Stomach smooth muscle (tissue), 2 donors: ENCODE results near the gene NT5C.
A peak's percentile ranks its signal among the peaks of the same experiment; 100 is the strongest.
"Not testable (repeated sequence)": the region's sequence is repeated elsewhere in the genome, so short reads cannot be mapped to it uniquely, and the experiment has no call there.

Experiments used
- H3K27ac ChIP-seq: one replicate; pipeline ENCODE4 v1.7.0; 2013; ENCODE audit warnings: mild to moderate bottlenecking, low read length, inconsistent platforms
- H3K27me3 ChIP-seq, 2 donors: one replicate each; pipeline ENCODE4 v1.7.0; 2013; ENCODE audit warnings: low read length in 2 of 2; ENCODE audit not compliant: insufficient read depth in 2 of 2, control insufficient read depth in 1 of 2
- H3K36me3 ChIP-seq, 2 donors: one replicate each; pipeline ENCODE4 v1.7.0; 2013; ENCODE audit warnings: low read length in 2 of 2; ENCODE audit not compliant: control insufficient read depth in 2 of 2, insufficient read depth in 2 of 2
- H3K4me1 ChIP-seq: one replicate; pipeline ENCODE4 v1.7.0; 2013; ENCODE audit warnings: low read length; ENCODE audit not compliant: control insufficient read depth, insufficient read depth
- H3K4me3 ChIP-seq, 2 donors: one replicate each; pipeline ENCODE4 v1.7.0; 2013; ENCODE audit warnings: low read length in 2 of 2
- H3K9ac ChIP-seq, 2 donors: one replicate each; pipeline ENCODE4 v1.7.0; 2013; ENCODE audit warnings: low read length in 2 of 2, mild to moderate bottlenecking in 1 of 2
- H3K9me3 ChIP-seq, 2 donors: one replicate each; pipeline ENCODE4 v1.7.0; 2013; ENCODE audit warnings: low read length in 2 of 2; ENCODE audit not compliant: control insufficient read depth in 2 of 2
- donor health status: healthy.
- donor health status: Pancreatic carcinoma.

NT5C gene

GRCh38 chr17:75130059-75130631 is 1.4 kb downstream of the NT5C start:
- H3K27ac ChIP-seq, result peak overlapping the region; percentile 77
- H3K27me3 ChIP-seq, result no peaks in the 10 kb centered on the region
- H3K9ac ChIP-seq, result peak overlapping the region; percentile 13 to 81
- H3K9me3 ChIP-seq, result no peaks in the 10 kb centered on the region
- H3K36me3 ChIP-seq, result peaks cover 0 to 4% of the 10 kb centered on the region in 2 donors
- peak overlapping the region; percentile 84 for H3K4me3 ChIP-seq
- H3K4me1 ChIP-seq, result peaks cover 8% of the 10 kb centered on the region

- H3K9me3 ChIP-seq, result no peaks in the 10 kb centered on the region
- H3K9ac ChIP-seq, result no peak overlapping the region
- H3K4me1 ChIP-seq, result peaks cover 8% of the 10 kb centered on the region
- H3K27me3 ChIP-seq, result no peaks in the 10 kb centered on the region
- H3K4me3 ChIP-seq, result no peak overlapping the region
- H3K36me3 ChIP-seq, result peaks cover 0 to 4% of the 10 kb centered on the region in 2 donors
- no peak overlapping the region for H3K27ac ChIP-seq
These were observed 2.0 kb downstream of the NT5C start for GRCh38 chr17:75129576-75129975.

DNA sequence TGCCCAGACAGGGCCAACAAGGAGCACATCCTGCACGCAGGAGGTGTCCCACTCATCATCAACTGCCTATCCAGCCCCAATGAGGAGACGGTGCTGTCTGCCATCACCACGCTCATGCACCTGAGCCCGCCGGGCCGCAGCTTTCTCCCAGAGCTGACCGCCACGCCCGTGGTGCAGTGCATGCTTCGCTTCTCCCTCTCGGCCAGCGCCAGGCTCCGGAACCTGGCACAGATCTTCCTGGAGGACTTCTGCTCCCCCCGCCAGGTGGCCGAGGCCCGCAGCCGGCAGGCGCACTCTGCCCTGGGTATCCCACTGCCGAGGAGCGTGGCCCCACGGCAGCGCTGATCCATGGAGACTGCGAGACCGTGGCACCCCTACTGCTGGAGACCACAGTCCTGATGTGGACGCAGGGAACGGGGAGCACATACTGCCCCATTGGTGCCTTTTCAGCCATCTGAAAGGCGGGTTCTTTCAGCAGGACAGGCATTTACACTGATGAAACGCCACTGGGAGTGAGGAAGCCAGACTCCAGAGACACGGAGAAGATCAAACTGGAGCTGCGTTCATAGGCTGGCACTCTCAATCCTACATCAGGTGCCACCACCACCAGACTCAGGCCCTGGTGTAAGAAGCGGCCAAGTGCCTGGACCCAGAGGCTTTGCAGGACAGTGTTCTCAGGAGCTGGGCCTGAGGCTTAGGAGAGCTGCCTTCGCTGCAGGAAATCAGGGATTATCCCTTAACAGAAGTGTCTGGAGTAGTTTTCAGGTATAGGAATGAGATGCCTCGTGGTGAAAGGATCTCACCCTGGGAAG is 2.6 kb downstream of the NT5C start:
- H3K27me3 ChIP-seq, result no peaks in the 10 kb centered on the region
- peaks cover 0 to 4% of the 10 kb centered on the region in 2 donors for H3K36me3 ChIP-seq
- no peak overlapping the region for H3K4me3 ChIP-seq
- no peaks in the 10 kb centered on the region for H3K9me3 ChIP-seq
- no peak overlapping the region for H3K9ac ChIP-seq
- peaks cover 8% of the 10 kb centered on the region for H3K4me1 ChIP-seq
- H3K27ac ChIP-seq, result no peak overlapping the region

DNA sequence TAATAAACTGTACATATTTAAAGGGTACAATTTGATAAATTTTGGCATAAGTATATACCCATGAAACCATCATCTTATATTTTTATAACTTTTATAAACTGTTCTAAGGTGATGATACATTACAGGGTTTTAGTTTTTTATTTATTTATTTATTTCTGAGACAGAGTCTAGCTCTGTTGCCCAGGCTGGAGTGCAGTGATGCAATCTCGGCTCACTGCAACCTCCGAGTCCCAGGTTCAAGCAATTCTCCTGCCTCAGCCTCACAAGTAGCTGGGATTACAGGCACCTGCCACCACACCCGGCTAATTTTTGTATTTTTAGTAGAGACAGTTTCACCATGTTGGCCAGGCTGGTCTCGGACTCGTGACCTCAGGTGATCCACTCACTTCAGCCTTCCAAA is 3.6 kb downstream of the NT5C start:
- not testable (repeated sequence) for H3K36me3 ChIP-seq, H3K4me3 ChIP-seq, H3K27me3 ChIP-seq, H3K27ac ChIP-seq, H3K9ac ChIP-seq, H3K4me1 ChIP-seq, H3K9me3 ChIP-seq

DNA sequence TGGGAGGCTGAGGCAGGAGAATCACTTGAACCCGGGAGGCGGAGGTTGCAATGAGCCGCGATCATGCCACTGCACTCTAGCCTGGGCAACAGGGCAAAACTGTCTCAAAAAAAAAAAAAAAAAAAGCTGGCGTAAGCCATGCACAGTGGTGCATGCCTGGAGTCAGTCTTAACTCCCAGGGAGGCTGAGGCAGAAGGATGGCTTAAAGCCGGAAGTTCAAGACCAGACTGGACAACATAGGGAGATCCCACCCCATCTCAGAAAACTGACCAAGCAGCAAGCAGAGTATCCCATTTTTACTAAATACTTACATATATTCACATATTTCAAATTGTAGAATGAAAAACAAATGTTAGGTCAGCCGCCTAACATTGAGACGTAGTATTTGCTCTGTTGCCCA is 4.6 kb downstream of the NT5C start:
- Histone ChIP-seq H3K27me3 (no peaks in the 10 kb centered on the region), H3K9me3 (no peaks in the 10 kb centered on the region), H3K27ac (no peak overlapping the region), H3K4me3 (no peak overlapping the region), H3K36me3 (peaks cover 0 to 4% of the 10 kb centered on the region in 2 donors), H3K4me1 (peaks cover 8% of the 10 kb centered on the region), H3K9ac (no peak overlapping the region)

- Histone ChIP-seq H3K9ac (no peak overlapping the region), H3K36me3 (peaks cover 2 to 4% of the 10 kb centered on the region in 2 donors), H3K4me3 (no peak overlapping the region), H3K4me1 (peaks cover 8% of the 10 kb centered on the region), H3K27ac (no peak overlapping the region), H3K9me3 (no peaks in the 10 kb centered on the region), H3K27me3 (no peaks in the 10 kb centered on the region)
These were observed 5.6 kb downstream of the NT5C start for GRCh38 chr17:75125984-75126383.

DNA sequence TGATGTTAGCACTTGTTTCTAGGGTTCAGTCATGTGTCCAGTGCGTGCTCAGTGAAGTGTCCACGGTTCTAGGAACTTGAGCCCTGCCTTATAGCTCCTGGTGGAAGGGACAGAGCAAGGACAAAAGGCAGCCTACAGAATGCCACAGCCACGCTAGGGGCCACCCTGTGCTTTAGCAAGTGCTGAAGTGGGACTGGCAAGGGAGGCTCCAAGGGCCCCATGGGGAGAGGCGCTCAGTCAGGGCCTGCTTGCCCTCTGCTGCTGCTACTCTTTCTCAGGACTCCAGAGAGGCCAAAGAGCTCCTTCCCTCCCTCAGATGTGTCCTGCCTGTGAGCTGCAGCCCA is 6.8 kb downstream of the NT5C start:
- Histone ChIP-seq H3K4me3 (no peak overlapping the region), H3K9ac (no peak overlapping the region), H3K27me3 (no peaks in the 10 kb centered on the region), H3K27ac (no peak overlapping the region), H3K9me3 (no peaks in the 10 kb centered on the region), H3K36me3 (peaks cover 5 to 6% of the 10 kb centered on the region in 2 donors), H3K4me1 (peaks cover 2% of the 10 kb centered on the region)

DNA sequence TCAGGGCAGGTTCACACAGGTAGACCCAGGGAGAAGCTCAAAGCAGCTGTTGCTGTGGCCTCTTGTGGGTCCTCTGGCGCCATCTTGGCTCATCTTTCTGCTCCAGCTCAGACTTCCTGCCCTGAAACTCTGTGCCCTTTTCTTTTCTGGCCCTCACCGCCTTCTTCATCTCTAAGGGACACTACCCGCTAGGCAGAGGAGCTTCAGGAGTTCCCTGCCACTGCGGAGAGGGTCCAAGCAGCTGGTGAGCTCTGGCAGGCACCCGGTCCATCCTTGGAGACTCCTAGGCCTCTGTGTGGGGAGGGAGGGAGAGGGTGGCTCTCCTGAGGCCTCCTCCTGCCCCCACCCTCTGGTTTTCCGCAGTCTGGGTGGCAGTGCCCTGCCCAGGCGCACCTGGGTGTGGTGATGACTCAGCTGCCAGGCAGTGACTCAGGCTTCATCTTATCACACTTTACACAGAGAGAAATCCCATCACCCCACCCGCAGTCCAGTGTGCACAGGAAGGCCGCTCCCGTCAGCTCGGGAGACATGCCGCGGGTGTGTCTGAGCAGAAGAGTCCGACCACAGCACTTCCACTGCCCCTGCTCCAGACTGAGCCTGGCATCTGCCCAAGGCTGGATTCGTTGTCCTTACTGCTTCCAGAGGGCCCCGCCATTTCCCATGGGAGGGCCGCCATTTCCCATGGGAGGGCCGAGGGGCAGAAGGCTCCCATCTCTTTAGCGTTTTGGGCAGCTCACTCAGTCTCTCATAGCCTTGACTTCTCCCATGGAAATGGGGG is 7.3 kb downstream of the NT5C start:
- no peaks in the 10 kb centered on the region for H3K27me3 ChIP-seq
- H3K27ac ChIP-seq, result no peak overlapping the region
- H3K4me3 ChIP-seq, result no peak overlapping the region
- peaks cover 2% of the 10 kb centered on the region for H3K4me1 ChIP-seq
- H3K9ac ChIP-seq, result no peak overlapping the region
- H3K36me3 ChIP-seq, result peaks cover 4 to 5% of the 10 kb centered on the region in 2 donors
- no peaks in the 10 kb centered on the region for H3K9me3 ChIP-seq

GRCh38 chr17:75118307-75118706 is 13.2 kb downstream of the NT5C start:
- Histone ChIP-seq H3K27me3 (no peaks in the 10 kb centered on the region), H3K4me1 (peaks cover 24% of the 10 kb centered on the region), H3K4me3 (no peak overlapping the region), H3K9me3 (no peaks in the 10 kb centered on the region), H3K36me3 (peaks cover 3 to 5% of the 10 kb centered on the region in 2 donors), H3K9ac (no peak overlapping the region), H3K27ac (no peak overlapping the region)

- Histone ChIP-seq H3K9ac (no peak overlapping the region), H3K9me3 (no peaks in the 10 kb centered on the region), H3K4me1 (peaks cover 24% of the 10 kb centered on the region), H3K4me3 (no peak overlapping the region), H3K27me3 (no peaks in the 10 kb centered on the region), H3K36me3 (peaks cover 3 to 5% of the 10 kb centered on the region in 2 donors), H3K27ac (no peak overlapping the region)
These were observed 14.8 kb downstream of the NT5C start for GRCh38 chr17:75116737-75117136.
